ENCODE measurements around the gene NTN1.

GRCh38 chr17:9062399-9062902 is 41.1 kb downstream of the NTN1 start:
- TF ChIP-seq CTCF (conservative IDR thresholded peaks at IDR 0.05): no peak
- TF ChIP-seq ZFX (IDR thresholded peaks at IDR 0.05): no peak

Measured in C4-2B (cell line).